Spleen (tissue), 13 donors: ENCODE results near the gene LDLRAD2. TPM values are rescaled to one million over a fixed set of nuclear protein-coding genes. Genes with fewer than 3 reads are reported as not detected.

ENCODE experiments used
- DNase-seq: peaks from one replicate; pipeline ENCODE4 v3.0.0-alpha.2; 2020
- H3K27ac ChIP-seq, 8 donors: fragments of 200-600 bp; sonication (generic) in 7 of 8; 1 replicate in 4 of 8; 2 replicates in 4 of 8; pipeline versions ENCODE4 v1.5.0 to v1.8.0; 2016 to 2021; ENCODE audit warnings: inconsistent platforms in 4 of 8, mild to moderate bottlenecking in 4 of 8, moderate library complexity in 1 of 8
- H3K27me3 ChIP-seq, 7 donors: fragments of 200-600 bp; sonication (generic) in 6 of 7; replicated peaks in 1 of 7; 1 replicate in 4 of 7; 2 replicates in 3 of 7; pipeline versions ENCODE4 v1.5.0 to v1.8.0; 2016 to 2021; ENCODE audit warnings: inconsistent platforms in 3 of 7, mild to moderate bottlenecking in 1 of 7
- H3K36me3 ChIP-seq, 6 donors: fragments of 200-600 bp; sonication (generic) in 5 of 6; 1 replicate in 4 of 6; 2 replicates in 2 of 6; pipeline versions ENCODE4 v1.5.0 to v1.8.0; 2016 to 2021; ENCODE audit warnings: inconsistent platforms in 2 of 6
- H3K4me1 ChIP-seq, 6 donors: fragments of 200-600 bp; sonication (generic) in 5 of 6; 1 replicate in 3 of 6; 2 replicates in 3 of 6; pipeline versions ENCODE4 v1.5.0 to v1.8.0; 2016 to 2021; ENCODE audit warnings: inconsistent platforms in 3 of 6
- H3K4me3 ChIP-seq, 8 donors: fragments of 200-600 bp; sonication (generic) in 7 of 8; 1 replicate in 4 of 8; 2 replicates in 4 of 8; pipeline versions ENCODE4 v1.5.0 to v1.8.0; 2016 to 2021; ENCODE audit warnings: inconsistent platforms in 4 of 8, mild to moderate bottlenecking in 4 of 8, moderate library complexity in 2 of 8
- H3K9me3 ChIP-seq, 8 donors: fragments of 200-600 bp; sonication (generic) in 7 of 8; 1 replicate in 4 of 8; 2 replicates in 4 of 8; pipeline versions ENCODE4 v1.5.0 to v1.8.0; 2016 to 2021; ENCODE audit warnings: inconsistent platforms in 4 of 8
- POLR2A ChIP-seq, 3 donors: fragments of 450-650 bp; IDR thresholded peaks; one replicate each; pipeline ENCODE4 v1.5.1; 2017; ENCODE audit warnings: antibody characterized with exemption in 3 of 3, mild to moderate bottlenecking in 1 of 3
- POLR2AphosphoS5 ChIP-seq, 3 donors: sonication (generic); formaldehyde crosslinking; IDR thresholded peaks; one replicate each; pipeline ENCODE4 v1.5.1; 2017; ENCODE audit warnings: antibody characterized with exemption in 3 of 3
- WGBS, 5 donors: extraction: QIAGEN DNeasy Blood & Tissue Kit in 3 of 5; methylation state at CpG; one replicate each; pipeline versions ENCODE4 v1.1.5 to v1.1.7; 2013 to 2018; 5-methylcytosine and 5-hydroxymethylcytosine counted together
- intact Hi-C: fragments of 100-400 bp; cut with DNase I; formaldehyde crosslinking; loops from one replicate; pipeline ENCODE4 v1.15.0; 2023; ENCODE audit warnings: low total_unique reads
- long read RNA-seq, 2 donors: transcript quantifications; one replicate each; lab custom pipeline, GENCODE V29; 2026
- polyA plus RNA-seq, 3 donors: library from polyadenylated mRNA; stranded (reverse); fragments of 200-250 nt; gene quantifications; one replicate each; pipeline ENCODE4 v1.2.1, GENCODE V29; 2013
- total RNA-seq, 7 donors: library from RNA; depleted of rRNA in 3 of 7; stranded (reverse); fragments of >200 nt in 3 of 7; fragmentation: NEBNext Ultra II Directional in 4 of 7; extraction: Animal tissue kit (Norgen Biotek cat#: 25700) in 4 of 7; gene quantifications; one replicate each; pipeline versions ENCODE4 v1.1.0 to v1.2.1, GENCODE V29; 2016 to 2021
- TF ChIP-seq, protein P1 (sequence below), 11 experiments: fragments of 200-600 bp in 7 of 11; fragments of 450-650 bp in 4 of 11; sonication (generic) in 4 of 11; IDR thresholded peaks in 8 of 11; conservative IDR thresholded peaks in 3 of 11; 1 replicate in 7 of 11; 2 replicates in 4 of 11; pipeline versions ENCODE4 v1.4.0 to v1.8.0; 2016 to 2021; ENCODE audit warnings: antibody characterized with exemption in 11 of 11, inconsistent platforms in 4 of 11, mild to moderate bottlenecking in 1 of 11
- donor health status: healthy with polysubstance abuse.
- donor health status: DM: no; HTN: no; CAD: no; lungs with moderate emphysema.
- donor health status: DM: no; HTN: no; CAD: no.
- donor health status: Bipolar disorder and iron deficiency.
- donor health status: healthy.
- donor health status: DM: no; HTN: no; CAD: no.
- donor health status: DM: yes; HTN: yes; CAD: no.

Gene LDLRAD2, protein sequence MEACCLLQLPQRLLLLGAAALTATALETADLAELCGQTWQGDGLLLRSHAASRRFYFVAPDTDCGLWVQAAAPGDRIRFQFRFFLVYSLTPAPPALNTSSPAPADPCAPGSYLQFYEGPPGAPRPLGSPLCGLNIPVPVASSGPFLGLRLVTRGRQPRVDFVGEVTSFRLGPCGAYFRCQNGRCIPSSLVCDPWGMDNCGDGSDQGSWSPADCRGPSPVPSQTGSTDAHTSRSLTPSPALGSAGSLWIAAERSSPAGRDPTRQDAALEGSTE
- 1 to 10 TPM in 6 of 7 donors, under 1 TPM in 1; 0.94 to 1.9 (median 1.4) TPM for total RNA-seq
- 1 to 10 TPM; 1.3 to 4.3 (median 1.4) TPM for polyA plus RNA-seq
- long read RNA-seq, donor 1, partial matches to known transcripts = 19 of 19 reads
- long read RNA-seq, donor 1, other reads (novel, unspliced or antisense) = 0 of 19 reads
- long read RNA-seq, donor 2, partial matches to known transcripts = 25 of 25 reads
- long read RNA-seq, donor 2, other reads (novel, unspliced or antisense) = 0 of 25 reads

DNA sequence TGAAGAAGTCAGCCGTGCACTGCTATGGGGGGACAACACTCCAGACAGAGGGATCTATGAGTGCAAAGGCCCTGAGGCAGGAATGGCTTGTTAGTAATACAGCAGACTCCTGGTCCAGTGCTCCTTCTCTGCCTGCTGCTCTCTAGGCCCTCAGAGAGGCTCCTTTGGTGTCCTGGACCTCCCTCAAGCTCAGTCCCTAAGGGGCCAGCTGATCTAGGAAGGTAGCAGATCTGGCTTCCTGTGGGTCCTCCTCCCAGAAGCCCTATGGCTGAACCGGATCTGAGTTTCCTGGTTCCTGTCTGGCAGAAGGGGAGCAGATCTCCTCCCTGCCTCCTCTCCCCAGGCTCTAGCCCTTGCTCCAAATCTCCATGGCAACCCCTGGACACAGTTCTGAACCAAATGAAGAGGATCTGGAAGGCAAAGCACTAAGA is at the start of gene LDLRAD2:
Gene LDLRAD2, plus strand, starts transcription at position 391 of the 431 bp plus-strand sequence. CDS start 187 bp downstream, outside the sequence.
- no peaks in the 10 kb centered on the region for H3K36me3 ChIP-seq
- no peak for DNase-seq
- 43 to 77% (median 64%) methylated on average over 2 of the region's 2 CpGs for WGBS, 5 donors
- H3K9me3 ChIP-seq = no peaks in the 10 kb centered on the region
- peaks cover 0 to 22% (median 0%) of the 10 kb centered on the region in 7 donors for H3K27me3 ChIP-seq
- H3K27ac ChIP-seq = no peak within 1 kb of the TSS
- intact Hi-C loops = no loop called here
- peaks cover 4 to 36% (median 31%) of the 10 kb centered on the region in 6 donors for H3K4me1 ChIP-seq
- TF ChIP-seq POLR2A (IDR thresholded peaks at IDR 0.05) = no peak
- TF ChIP-seq, protein P1, sequence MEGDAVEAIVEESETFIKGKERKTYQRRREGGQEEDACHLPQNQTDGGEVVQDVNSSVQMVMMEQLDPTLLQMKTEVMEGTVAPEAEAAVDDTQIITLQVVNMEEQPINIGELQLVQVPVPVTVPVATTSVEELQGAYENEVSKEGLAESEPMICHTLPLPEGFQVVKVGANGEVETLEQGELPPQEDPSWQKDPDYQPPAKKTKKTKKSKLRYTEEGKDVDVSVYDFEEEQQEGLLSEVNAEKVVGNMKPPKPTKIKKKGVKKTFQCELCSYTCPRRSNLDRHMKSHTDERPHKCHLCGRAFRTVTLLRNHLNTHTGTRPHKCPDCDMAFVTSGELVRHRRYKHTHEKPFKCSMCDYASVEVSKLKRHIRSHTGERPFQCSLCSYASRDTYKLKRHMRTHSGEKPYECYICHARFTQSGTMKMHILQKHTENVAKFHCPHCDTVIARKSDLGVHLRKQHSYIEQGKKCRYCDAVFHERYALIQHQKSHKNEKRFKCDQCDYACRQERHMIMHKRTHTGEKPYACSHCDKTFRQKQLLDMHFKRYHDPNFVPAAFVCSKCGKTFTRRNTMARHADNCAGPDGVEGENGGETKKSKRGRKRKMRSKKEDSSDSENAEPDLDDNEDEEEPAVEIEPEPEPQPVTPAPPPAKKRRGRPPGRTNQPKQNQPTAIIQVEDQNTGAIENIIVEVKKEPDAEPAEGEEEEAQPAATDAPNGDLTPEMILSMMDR (IDR thresholded peaks at IDR 0.05 in 8 of 11, conservative IDR thresholded peaks at IDR 0.05 in 3 of 11) = no peak
- no peak for TF ChIP-seq POLR2AphosphoS5 (IDR thresholded peaks at IDR 0.05)
- H3K4me3 ChIP-seq = no peak within 1 kb of the TSS

DNA sequence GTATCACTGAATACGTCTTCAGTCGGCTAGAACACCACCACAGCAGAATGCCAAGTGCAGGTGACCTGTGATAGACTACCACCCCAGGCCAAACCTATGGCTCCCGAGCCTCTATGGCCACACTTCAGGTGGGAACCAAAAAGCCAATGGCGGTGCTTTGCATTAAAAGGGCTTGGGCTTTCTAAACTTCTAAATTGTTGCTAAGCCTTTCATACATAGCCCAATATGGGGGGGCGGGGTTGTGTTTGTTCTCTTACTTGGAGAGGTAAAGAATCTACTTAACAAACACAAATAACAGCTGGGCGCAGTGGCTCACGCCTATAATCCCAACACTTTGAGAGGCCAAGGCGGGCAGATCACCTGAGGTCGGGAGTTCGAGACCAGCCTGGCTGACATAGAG is 48.8 kb upstream of the LDLRAD2 start:
- Histone ChIP-seq H3K36me3 (no peaks in the 10 kb centered on the region), H3K9me3 (no peaks in the 10 kb centered on the region), H3K4me3 (no peak overlapping the region), H3K27me3 (no peaks in the 10 kb centered on the region), H3K4me1 (peaks cover 23 to 98% (median 84%) of the 10 kb centered on the region in 6 donors), H3K27ac (peak overlapping the region in 4 of 8 donors; percentile 48 to 71 (median 59))
- DNase-seq = no peak
- TF ChIP-seq, protein P1 (IDR thresholded peaks at IDR 0.05 in 8 of 11, conservative IDR thresholded peaks at IDR 0.05 in 3 of 11) = no peak
- TF ChIP-seq POLR2AphosphoS5 (IDR thresholded peaks at IDR 0.05) (no peak), POLR2A (IDR thresholded peaks at IDR 0.05) (no peak)
- 85 to 90% (median 88%) methylated on average over 10 of the region's 10 CpGs for WGBS, 5 donors
- intact Hi-C loops = no loop called here

GRCh38 chr1:21763694-21764419 is 48.2 kb upstream of the LDLRAD2 start:
- intact Hi-C loops = no loop called here
- WGBS, 5 donors = 53 to 65% (median 58%) methylated on average over 7 of the region's 7 CpGs
- Histone ChIP-seq H3K36me3 (peaks cover 0 to 3% (median 0%) of the 10 kb centered on the region in 6 donors), H3K27ac (peak overlapping the region in 4 of 8 donors; percentile 3 to 71 (median 59)), H3K9me3 (no peaks in the 10 kb centered on the region), H3K4me1 (peaks cover 23 to 98% (median 90%) of the 10 kb centered on the region in 6 donors), H3K4me3 (no peak overlapping the region), H3K27me3 (no peaks in the 10 kb centered on the region)
- TF ChIP-seq POLR2A (IDR thresholded peaks at IDR 0.05) (no peak), POLR2AphosphoS5 (IDR thresholded peaks at IDR 0.05) (no peak)
- TF ChIP-seq, protein P1 (IDR thresholded peaks at IDR 0.05 in 8 of 11, conservative IDR thresholded peaks at IDR 0.05 in 3 of 11) = no peak
- DNase-seq = no peak
